GM18873 (cell line): Measurements from ENCODE around the gene SEC63.
"Not testable (repeated sequence)": the region's sequence is repeated elsewhere in the genome, so short reads cannot be mapped to it uniquely, and the experiment has no call there.

Experiments used
- ATAC-seq: cut with Tn5 transposase; IDR thresholded peaks from one replicate; pipeline ENCODE4 v1.9.1; 2021; ENCODE audit warnings: mild to moderate bottlenecking, moderate library complexity, moderate number of reproducible peaks; ENCODE audit not compliant: unreplicated experiment, low FRiP score

SEC63 gene

GRCh38 chr6:107934229-107934628 lies 23.8 kb downstream of the SEC63 start:
- ATAC-seq: not testable (repeated sequence)

- ATAC-seq: no peak
Measured at GRCh38 chr6:107932580-107932979, 25.4 kb downstream of the SEC63 start.

GRCh38 chr6:107931894-107932293 lies 26.1 kb downstream of the SEC63 start:
- no peak for ATAC-seq

GRCh38 chr6:107928984-107929383 lies 29.0 kb downstream of the SEC63 start:
- no peak for ATAC-seq

GRCh38 chr6:107926697-107927544 lies 31.1 kb downstream of the SEC63 start:
- ATAC-seq: not testable (repeated sequence)

GRCh38 chr6:107917451-107918375 lies 40.3 kb downstream of the SEC63 start:
- ATAC-seq: no peak

- ATAC-seq: not testable (repeated sequence)
Measured at GRCh38 chr6:107916961-107917360, 41.0 kb downstream of the SEC63 start.

- no peak for ATAC-seq
Measured at GRCh38 chr6:107911692-107912091, 46.3 kb downstream of the SEC63 start.

GRCh38 chr6:107894809-107895396 lies 63.1 kb downstream of the SEC63 start:
- ATAC-seq: no peak

GRCh38 chr6:107890431-107890830 lies 67.6 kb downstream of the SEC63 start:
- not testable (repeated sequence) for ATAC-seq

GRCh38 chr6:107885950-107886349 lies 72.1 kb downstream of the SEC63 start:
- not testable (repeated sequence) for ATAC-seq

- no peak for ATAC-seq
Measured at GRCh38 chr6:107879941-107880340, 78.1 kb downstream of the SEC63 start.

GRCh38 chr6:107877968-107878367 lies 80.0 kb downstream of the SEC63 start:
- ATAC-seq: no peak

- no peak for ATAC-seq
Measured at GRCh38 chr6:107871976-107872375, 86.0 kb downstream of the SEC63 start.

GRCh38 chr6:107871512-107871911 lies 86.5 kb downstream of the SEC63 start:
- not testable (repeated sequence) for ATAC-seq

GRCh38 chr6:107871016-107871415 lies 87.0 kb downstream of the SEC63 start:
- ATAC-seq: no peak

GRCh38 chr6:107870381-107870780 lies 87.6 kb downstream of the SEC63 start:
- no peak for ATAC-seq

- ATAC-seq: no peak
Measured at GRCh38 chr6:107869871-107870270, 88.1 kb downstream of the SEC63 start.

GRCh38 chr6:107868867-107869611 lies 89.0 kb downstream of the SEC63 start:
- ATAC-seq: no peak

GRCh38 chr6:107867302-107867615 lies 90.7 kb downstream of the SEC63 start:
- ATAC-seq: no peak
